GM18505 (cell line): ENCODE measurements around the gene CRAMP1.

Experiments
- ATAC-seq: cut with Tn5 transposase; IDR thresholded peaks from one replicate; pipeline ENCODE4 v1.9.1; 2021; ENCODE audit not compliant: unreplicated experiment
- POLR2A ChIP-seq: IDR thresholded peaks from 4 replicates; pipeline ENCODE4 v1.6.1; 2011; ENCODE audit warnings: borderline replicate concordance; ENCODE audit not compliant: insufficient read depth, insufficient read length; ENCODE audit errors: extremely low read depth

CRAMP1 gene

GRCh38 chr16:1665829-1666228 lies 53.7 kb downstream of the CRAMP1 start:
- no peak for ATAC-seq
- TF ChIP-seq POLR2A, result no peak

DNA sequence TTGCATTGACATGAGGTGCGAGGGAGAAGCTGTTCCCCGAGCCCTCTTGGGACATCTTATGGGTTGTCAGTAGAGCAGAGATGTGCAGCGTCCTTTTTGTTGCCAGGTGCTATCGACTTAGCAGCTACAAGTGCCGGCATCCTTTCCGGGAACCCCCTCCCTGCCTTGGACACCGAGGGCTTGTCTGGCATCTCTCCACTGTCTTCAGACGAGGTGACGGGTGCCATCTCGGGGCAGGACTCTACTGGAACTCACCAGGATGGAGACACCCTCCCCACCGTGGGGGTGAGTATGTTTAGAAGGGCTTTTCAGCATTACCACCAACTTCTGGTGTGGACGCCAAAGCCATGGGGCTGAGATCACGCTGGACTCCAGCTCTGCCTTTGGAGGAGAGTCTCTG lies 54.2 kb downstream of the CRAMP1 start:
- TF ChIP-seq POLR2A, result no peak
- ATAC-seq, result no peak

GRCh38 chr16:1667271-1667670 lies 55.1 kb downstream of the CRAMP1 start:
- TF ChIP-seq POLR2A, result no peak
- no peak for ATAC-seq

DNA sequence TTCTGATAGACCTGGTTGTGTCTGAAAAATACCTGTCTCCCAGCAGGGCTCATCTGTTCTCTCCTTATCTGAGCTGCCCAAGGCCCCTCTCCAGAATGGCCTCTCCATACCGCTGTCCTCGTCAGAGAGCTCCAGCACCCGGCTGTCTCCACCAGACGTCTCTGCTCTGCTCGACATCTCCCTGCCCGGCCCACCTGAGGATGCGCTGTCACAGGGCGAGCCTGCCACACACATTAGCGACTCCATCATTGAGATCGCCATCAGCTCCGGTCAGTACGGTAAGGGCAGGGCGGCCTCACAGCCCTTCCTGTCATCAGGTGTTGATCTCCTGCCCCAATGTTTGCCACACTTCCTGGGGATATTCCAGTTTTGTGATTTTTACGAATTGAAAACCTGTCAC lies 55.8 kb downstream of the CRAMP1 start:
- no peak for TF ChIP-seq POLR2A
- ATAC-seq, result no peak

DNA sequence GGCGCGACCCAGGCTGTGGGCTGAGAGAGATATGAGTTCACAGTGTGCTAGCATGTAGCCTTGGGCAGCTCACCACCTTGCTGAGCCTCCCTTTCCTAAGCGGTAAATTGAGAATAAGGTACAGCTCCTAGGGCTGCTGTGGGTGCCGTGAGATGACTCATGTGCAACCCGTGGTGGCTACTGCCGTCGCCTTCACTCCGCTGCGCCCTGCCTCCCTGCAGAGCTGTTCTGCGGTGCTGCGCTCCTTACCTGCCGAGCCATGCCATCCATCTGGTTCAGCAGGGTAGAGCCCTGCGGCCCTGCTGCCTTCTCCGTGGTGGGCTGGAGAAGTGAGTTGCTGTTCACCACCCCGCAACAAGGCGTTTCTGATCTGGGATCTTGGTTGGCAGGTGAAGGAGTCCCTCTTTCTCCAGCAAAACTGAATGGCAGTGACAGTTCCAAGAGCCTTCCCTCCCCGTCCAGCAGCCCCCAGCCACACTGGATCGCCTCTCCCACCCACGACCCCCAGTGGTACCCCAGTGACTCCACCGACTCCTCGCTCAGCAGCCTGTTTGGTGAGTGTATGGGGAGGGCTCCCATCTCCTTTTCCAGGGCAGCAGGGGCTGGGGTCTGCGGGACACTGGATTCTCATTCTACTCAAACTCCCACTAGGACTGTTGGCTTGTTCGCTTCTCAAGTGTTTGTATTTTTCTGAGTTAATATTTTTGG lies 56.6 kb downstream of the CRAMP1 start:
- no peak for TF ChIP-seq POLR2A
- ATAC-seq, result no peak

- no peak for ATAC-seq
- TF ChIP-seq POLR2A, result no peak
These were observed 57.5 kb downstream of the CRAMP1 start for GRCh38 chr16:1669698-1670097.

GRCh38 chr16:1670371-1670770 lies 58.2 kb downstream of the CRAMP1 start:
- no peak for ATAC-seq
- TF ChIP-seq POLR2A, result no peak

DNA sequence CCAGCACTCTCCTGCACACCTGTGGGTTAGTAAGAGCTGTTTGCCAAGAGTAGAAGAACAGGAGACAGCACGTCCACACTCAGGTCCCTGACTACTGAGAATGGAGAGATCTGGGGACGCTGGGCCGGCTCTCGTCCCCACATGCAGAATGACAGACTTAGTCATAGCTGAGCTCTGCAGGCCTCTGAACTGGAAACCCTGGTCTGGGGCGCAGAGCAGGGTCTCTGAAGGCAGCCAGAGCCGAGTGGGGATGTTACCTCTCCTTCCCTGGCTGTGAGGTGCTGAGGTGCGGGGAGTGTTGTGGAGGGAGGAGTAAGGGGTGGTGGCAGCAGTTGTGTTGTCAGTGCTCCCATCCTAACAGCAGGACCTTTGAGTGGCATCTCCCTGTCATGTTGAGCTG lies 58.7 kb downstream of the CRAMP1 start:
- no peak for TF ChIP-seq POLR2A
- no peak for ATAC-seq

GRCh38 chr16:1673424-1674151 lies 61.4 kb downstream of the CRAMP1 start:
- no peak for ATAC-seq
- no peak for TF ChIP-seq POLR2A

DNA sequence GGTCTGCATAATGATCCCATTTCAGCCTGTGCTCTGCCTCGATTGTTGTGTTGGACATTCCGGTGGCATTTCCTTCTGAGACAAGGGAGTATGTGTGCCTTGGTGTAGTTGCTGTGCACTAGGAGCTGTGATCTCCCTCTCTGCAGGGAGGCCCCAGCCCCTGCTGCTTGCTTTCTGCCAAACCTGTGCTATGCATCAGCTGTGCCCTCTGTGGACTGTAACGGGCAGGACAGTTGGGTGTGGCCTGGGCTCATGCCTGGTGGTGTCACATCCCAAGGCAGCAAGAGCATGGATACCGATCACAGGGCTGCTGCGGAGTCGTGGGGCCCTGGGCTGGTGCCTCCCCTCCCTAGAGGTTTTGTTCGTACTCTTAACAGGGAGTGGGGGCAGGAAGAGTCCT lies 62.1 kb downstream of the CRAMP1 start:
- no peak for TF ChIP-seq POLR2A
- ATAC-seq, result no peak

- TF ChIP-seq POLR2A, result no peak
- ATAC-seq, result no peak
These were observed 62.8 kb downstream of the CRAMP1 start for GRCh38 chr16:1674751-1675664.

- no peak for ATAC-seq
- TF ChIP-seq POLR2A, result no peak
These were observed 64.5 kb downstream of the CRAMP1 start for GRCh38 chr16:1676661-1677060.

DNA sequence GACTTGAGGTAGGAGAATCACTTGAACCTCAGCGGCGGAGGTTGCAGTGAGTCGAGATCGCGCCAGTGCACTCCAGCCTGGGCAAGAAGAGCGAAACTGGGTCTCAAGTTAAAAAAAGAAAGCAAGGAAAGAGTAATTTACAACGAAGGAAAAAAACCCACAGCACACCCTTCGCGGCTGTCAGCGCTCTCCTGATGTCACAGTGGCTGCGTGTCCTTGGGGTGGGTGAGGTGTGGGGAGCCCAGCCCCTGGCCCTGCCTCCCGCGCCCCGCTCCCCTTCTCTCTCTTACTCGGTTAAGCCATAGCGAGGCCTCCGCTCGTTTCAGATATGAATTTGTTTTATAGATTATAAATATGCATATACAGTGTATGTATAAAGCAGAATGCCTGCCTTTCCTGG lies 65.2 kb downstream of the CRAMP1 start:
- no peak for TF ChIP-seq POLR2A
- ATAC-seq, result no peak

- TF ChIP-seq POLR2A, result peak; percentile 67
- peak; percentile 84 for ATAC-seq
These were observed 65.9 kb downstream of the CRAMP1 start, which contains the start of gene JPT2 for GRCh38 chr16:1677942-1678499. JPT2 (plus strand) TSS chr16:1678279; CDS start chr16:1678313, 34 bp downstream.

DNA sequence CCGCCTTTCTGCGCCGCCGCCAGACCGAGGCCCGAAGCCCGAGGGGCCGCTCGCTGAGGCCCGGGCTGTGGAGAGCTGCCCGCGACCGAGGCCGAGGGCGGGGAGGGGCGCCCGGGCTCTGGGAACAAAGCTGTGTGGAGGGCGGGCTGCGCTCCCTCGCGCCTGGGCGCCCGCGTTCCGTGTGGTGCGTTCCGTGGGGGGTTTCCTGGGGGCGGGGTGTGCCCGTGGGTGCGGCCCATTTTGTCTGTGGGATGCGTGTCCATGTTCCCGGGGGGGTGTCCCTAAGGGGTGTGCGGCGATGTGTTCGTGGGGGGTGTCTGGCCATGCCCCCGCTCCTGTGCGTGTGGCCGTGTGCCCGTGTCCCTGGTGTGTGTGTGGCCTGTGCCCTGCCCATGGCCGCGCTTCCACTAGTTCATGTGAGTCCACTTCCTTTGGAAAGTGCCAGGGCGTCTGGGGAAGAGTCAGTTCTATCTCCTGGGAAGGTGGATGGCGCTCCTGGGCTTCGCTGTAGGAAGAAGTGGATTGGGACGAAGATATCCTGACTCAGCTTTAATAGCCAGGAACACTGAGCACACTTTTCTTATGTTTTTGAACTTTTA lies 66.4 kb downstream of the CRAMP1 start:
- no peak for TF ChIP-seq POLR2A
- ATAC-seq, result no peak
